ENCODE measurements around the gene AP4B1. TPM values are rescaled to one million over a fixed set of nuclear protein-coding genes. Genes with fewer than 3 reads are reported as not detected.

The AP4B1 gene
- total RNA-seq, 6 experiments from 2014 or later = 12.6 to 14.0 (median 13.3) TPM

DNA sequence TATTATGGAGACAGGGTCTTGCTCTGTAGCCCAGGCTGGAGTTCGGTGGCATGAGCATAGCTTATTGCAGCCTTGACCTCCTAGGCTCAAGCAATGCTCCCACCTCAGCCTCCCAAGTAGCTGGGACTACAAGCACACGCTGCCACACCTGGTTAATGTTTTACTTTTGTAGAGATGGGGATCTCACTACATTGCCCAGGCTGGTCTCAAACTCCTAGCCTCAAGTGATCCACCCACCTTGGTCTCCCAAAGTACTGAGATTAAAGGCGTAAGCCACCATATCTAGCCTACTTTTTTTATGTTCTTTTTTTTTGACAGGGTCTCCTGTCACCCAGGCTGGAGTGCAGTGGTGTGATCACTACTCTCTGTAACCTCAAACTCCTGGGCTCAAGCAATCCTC lies 11.3 kb downstream of the AP4B1 start:
- no peak overlapping the region for H3K27ac Mint-ChIP-seq
- DNase-seq = no peak
- no peak for TF ChIP-seq CTCF (IDR thresholded peaks at IDR 0.05)
- no peaks in the 10 kb centered on the region for H3K9me3 Mint-ChIP-seq
- H3K36me3 Mint-ChIP-seq (ENCODE audit: low read depth) = peaks cover 33% of the 10 kb centered on the region
- H3K4me1 Mint-ChIP-seq (ENCODE audit: low read depth) = peaks cover 9% of the 10 kb centered on the region
- H3K27me3 Mint-ChIP-seq (ENCODE audit: insufficient read depth) = no peaks in the 10 kb centered on the region
- H3K4me3 Mint-ChIP-seq = no peak overlapping the region

DNA sequence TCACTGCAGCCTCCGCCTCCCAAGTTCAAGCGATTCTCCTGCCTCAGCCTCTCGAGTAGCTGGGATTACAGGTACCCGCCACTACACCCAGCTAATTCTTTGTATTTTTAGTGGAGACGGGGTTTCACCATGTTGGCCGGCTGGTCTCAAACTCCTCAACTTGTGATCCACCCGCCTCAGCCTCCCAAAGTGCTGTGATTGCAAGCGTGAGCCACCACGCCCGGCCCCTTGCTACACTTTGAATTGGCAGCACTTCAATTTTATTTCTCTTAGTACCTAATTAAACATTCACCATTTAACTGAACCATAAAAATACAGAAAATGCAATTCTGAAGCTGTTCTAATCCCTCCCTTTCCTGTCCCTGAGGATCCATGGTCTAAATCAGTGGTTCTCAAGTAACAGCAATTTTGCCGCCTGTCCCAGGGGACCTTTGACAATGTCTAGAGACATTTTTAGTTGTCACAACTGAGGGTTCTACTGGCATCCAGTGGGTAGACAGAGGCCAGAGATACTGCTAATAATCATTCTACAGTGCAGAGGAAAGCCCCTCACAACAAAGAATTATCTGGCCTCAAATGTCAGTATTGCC lies 12.9 kb downstream of the AP4B1 start:
- Mint-ChIP-seq H3K4me1 (ENCODE audit: low read depth) (peaks cover 15% of the 10 kb centered on the region), H3K36me3 (ENCODE audit: low read depth) (peaks cover 26% of the 10 kb centered on the region), H3K27ac (no peak overlapping the region), H3K4me3 (no peak overlapping the region), H3K9me3 (no peaks in the 10 kb centered on the region), H3K27me3 (ENCODE audit: insufficient read depth) (no peaks in the 10 kb centered on the region)
- no peak for TF ChIP-seq CTCF (IDR thresholded peaks at IDR 0.05)
- DNase-seq = no peak

GRCh38 chr1:113890816-113891215 lies 13.8 kb downstream of the AP4B1 start:
- H3K4me3 Mint-ChIP-seq = no peak overlapping the region
- no peak overlapping the region for H3K27ac Mint-ChIP-seq
- no peaks in the 10 kb centered on the region for H3K9me3 Mint-ChIP-seq
- H3K27me3 Mint-ChIP-seq (ENCODE audit: insufficient read depth) = no peaks in the 10 kb centered on the region
- DNase-seq = no peak
- no peak for TF ChIP-seq CTCF (IDR thresholded peaks at IDR 0.05)
- peaks cover 20% of the 10 kb centered on the region for H3K36me3 Mint-ChIP-seq (ENCODE audit: low read depth)
- H3K4me1 Mint-ChIP-seq (ENCODE audit: low read depth) = peaks cover 8% of the 10 kb centered on the region

DNA sequence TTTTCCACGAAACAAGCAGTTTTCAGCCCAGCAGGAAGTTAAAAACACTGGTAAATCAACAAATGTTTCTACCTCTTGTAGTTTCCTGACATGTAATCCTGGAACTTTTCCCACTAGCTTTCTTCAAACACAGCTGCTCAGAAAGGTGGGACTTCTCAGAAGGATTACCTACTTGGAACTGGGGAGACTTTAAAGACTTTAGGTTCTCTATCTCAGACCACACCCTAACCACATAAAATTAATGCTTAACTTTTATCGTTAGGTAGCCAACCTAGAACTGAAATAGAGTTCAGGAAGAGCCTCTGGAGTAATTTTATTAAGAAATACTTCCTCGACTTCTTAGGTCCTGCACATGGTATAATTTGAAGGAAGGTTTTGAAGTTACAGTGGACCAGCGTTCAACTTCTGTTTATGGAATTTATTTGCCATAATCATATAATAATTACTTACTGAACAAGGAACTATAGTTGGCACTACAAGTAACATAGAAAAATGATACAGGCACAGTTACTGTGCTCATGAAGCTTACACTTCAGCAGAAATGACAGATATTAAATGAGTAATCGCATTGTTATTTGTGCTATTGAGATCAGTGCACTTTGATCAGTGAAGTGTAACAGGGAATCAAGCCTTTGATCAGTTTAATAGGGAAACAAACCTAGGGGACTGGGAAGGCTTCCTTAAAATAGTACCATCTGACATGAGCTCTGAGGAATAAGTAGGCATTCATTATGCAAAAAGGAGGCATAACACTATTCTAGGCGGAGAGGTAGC lies 17.0 kb downstream of the AP4B1 start, which contains the start of gene BCL2L15:
Gene BCL2L15 (minus strand): TSS at position 180 of the 774 bp plus-strand sequence. CDS start 206 bp downstream, outside the sequence.
- Mint-ChIP-seq H3K9me3 (no peaks in the 10 kb centered on the region), H3K4me1 (ENCODE audit: low read depth) (peaks cover 6% of the 10 kb centered on the region; the same call in 1 of the 2 replicates), H3K36me3 (ENCODE audit: low read depth) (no peaks in the 10 kb centered on the region), H3K4me3 (no peak within 1 kb of the TSS), H3K27ac (no peak within 1 kb of the TSS), H3K27me3 (ENCODE audit: insufficient read depth) (no peaks in the 10 kb centered on the region)
- DNase-seq = no peak
- no peak for TF ChIP-seq CTCF (IDR thresholded peaks at IDR 0.05)

DNA sequence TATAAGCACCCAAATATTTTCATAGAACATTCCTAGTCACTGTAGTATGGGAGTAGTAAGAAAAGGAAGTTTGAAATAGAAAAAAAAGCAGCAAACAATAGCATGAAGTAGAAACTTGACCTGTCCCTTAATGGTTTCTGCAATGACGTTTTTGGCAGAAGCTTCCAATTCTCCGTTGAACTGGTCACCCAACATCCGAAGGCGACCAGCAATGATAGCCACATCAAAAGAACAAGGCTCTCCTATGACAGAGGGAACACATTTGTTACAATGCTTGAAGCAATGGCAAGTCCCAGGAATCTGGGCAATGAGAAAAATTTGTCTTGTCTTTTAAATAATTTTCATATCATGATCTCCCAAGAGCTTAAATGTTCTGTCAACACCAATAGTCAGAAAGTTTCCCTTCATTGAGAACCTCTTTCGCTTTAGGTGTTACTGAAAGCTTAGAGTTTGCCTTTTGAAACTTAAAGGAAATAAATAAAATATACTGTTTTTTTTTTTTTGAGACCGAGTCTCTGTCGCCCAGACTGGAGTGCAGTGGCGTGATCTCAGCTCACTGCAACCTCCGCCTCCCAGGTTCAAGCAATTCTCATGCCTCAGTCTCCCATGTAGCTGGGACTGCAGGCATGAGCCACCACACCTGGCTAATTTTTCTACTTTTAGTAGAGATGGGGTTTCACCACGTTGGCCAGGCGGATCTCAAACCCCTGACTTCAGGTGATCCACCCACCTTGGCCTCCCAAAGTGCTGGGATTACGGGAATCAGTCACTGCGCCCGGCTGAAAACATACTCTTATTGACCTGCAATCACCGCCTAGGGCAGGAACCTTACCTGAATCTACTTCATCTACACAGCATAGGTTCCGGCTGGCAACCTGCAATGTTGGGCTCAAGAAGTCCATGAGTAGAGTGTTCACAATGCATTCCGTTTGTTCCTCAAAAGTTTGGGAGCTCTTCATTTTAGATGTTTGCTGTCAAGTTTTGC lies 17.9 kb downstream of the AP4B1 start:
- no peak for TF ChIP-seq CTCF (IDR thresholded peaks at IDR 0.05)
- peaks cover 6% of the 10 kb centered on the region; the same call in 1 of the 2 replicates for H3K4me1 Mint-ChIP-seq (ENCODE audit: low read depth)
- no peak overlapping the region for H3K27ac Mint-ChIP-seq

More for the DNA sequence above, 17.9 kb downstream of the AP4B1 start:
- Mint-ChIP-seq H3K9me3 (no peaks in the 10 kb centered on the region), H3K36me3 (ENCODE audit: low read depth) (no peaks in the 10 kb centered on the region), H3K27me3 (ENCODE audit: insufficient read depth) (no peaks in the 10 kb centered on the region), H3K4me3 (no peak overlapping the region)
- DNase-seq = no peak

Measured in HFFc6 (cell line).